ENCODE measurements around the gene RALBP1. TPM values are rescaled to one million over a fixed set of nuclear protein-coding genes. Genes with fewer than 3 reads are reported as not detected.

The RALBP1 gene
- polyA plus RNA-seq, 1 donor from 2014 or later, result 30.0 TPM

- Histone ChIP-seq H3K9ac (ENCODE audit: low read length) (no peak overlapping the region), H3K4me3 (ENCODE audit: low read length) (no peak overlapping the region), H3K27me3 (ENCODE audit: insufficient read depth, low read depth, low read length) (no peaks in the 10 kb centered on the region), H3K4me2 (ENCODE audit: low read length) (no peak overlapping the region), H2AFZ (ENCODE audit: low read depth, low read length) (no peak overlapping the region), H4K20me1 (ENCODE audit: insufficient read depth) (no peaks in the 10 kb centered on the region), H3F3A (ENCODE audit: insufficient read depth, low read length, poor library complexity, severe bottlenecking) (no peaks in the 10 kb centered on the region), H3K36me3 (ENCODE audit: insufficient read depth, low read length) (peaks cover 9% of the 10 kb centered on the region), H3K9me2 (ENCODE audit: insufficient read depth, low read length) (no peaks in the 10 kb centered on the region), H3K9me3 (ENCODE audit: low read length) (no peaks in the 10 kb centered on the region), H3K79me2 (replicated peaks; ENCODE audit: insufficient read depth, low read length) (no peaks in the 10 kb centered on the region), H3K27ac (ENCODE audit: low read length) (no peak overlapping the region)
- no peak for TF ChIP-seq TAF1 (IDR thresholded peaks at IDR 0.05; ENCODE audit: low read depth)
These were observed 103.0 kb downstream of the RALBP1 start for GRCh38 chr18:9578306-9578705.

DNA sequence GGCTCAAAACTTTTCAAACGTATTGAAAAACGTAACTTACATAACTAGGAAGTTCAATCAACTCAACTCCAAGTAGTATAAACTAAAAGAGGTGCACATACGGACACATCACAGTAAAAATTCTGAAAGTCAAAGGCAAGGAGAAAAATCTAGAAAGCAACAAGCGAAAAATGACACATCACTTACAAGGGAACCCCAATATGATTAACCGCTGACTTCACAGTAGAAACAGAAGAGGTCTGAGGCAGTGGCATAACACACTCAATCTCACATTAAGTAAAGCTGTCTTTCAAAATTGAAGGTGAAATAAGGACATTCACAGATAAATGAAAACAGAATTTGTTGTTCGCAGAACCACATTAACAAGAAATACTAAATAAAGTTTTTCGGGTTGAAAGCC lies 106.4 kb downstream of the RALBP1 start:
- H3K27ac ChIP-seq (ENCODE audit: low read length), result no peak overlapping the region
- no peaks in the 10 kb centered on the region for H3K79me2 ChIP-seq (replicated peaks; ENCODE audit: insufficient read depth, low read length)
- H3F3A ChIP-seq (ENCODE audit: insufficient read depth, low read length, poor library complexity, severe bottlenecking), result no peaks in the 10 kb centered on the region
- H4K20me1 ChIP-seq (ENCODE audit: insufficient read depth), result no peaks in the 10 kb centered on the region
- H3K4me2 ChIP-seq (ENCODE audit: low read length), result no peak overlapping the region
- TF ChIP-seq, protein P1, sequence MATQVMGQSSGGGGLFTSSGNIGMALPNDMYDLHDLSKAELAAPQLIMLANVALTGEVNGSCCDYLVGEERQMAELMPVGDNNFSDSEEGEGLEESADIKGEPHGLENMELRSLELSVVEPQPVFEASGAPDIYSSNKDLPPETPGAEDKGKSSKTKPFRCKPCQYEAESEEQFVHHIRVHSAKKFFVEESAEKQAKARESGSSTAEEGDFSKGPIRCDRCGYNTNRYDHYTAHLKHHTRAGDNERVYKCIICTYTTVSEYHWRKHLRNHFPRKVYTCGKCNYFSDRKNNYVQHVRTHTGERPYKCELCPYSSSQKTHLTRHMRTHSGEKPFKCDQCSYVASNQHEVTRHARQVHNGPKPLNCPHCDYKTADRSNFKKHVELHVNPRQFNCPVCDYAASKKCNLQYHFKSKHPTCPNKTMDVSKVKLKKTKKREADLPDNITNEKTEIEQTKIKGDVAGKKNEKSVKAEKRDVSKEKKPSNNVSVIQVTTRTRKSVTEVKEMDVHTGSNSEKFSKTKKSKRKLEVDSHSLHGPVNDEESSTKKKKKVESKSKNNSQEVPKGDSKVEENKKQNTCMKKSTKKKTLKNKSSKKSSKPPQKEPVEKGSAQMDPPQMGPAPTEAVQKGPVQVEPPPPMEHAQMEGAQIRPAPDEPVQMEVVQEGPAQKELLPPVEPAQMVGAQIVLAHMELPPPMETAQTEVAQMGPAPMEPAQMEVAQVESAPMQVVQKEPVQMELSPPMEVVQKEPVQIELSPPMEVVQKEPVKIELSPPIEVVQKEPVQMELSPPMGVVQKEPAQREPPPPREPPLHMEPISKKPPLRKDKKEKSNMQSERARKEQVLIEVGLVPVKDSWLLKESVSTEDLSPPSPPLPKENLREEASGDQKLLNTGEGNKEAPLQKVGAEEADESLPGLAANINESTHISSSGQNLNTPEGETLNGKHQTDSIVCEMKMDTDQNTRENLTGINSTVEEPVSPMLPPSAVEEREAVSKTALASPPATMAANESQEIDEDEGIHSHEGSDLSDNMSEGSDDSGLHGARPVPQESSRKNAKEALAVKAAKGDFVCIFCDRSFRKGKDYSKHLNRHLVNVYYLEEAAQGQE (IDR thresholded peaks at IDR 0.05; ENCODE audit: borderline replicate concordance), result no peak
- TF ChIP-seq RAD21 (conservative IDR thresholded peaks at IDR 0.05) (no peak), EP300 (conservative IDR thresholded peaks at IDR 0.05; ENCODE audit: poor library complexity, severe bottlenecking) (no peak), CTCF (IDR thresholded peaks at IDR 0.05; ENCODE audit: poor library complexity, severe bottlenecking) (no peak), EZH2 (IDR thresholded peaks at IDR 0.05; ENCODE audit: borderline replicate concordance, insufficient read depth, low read length, poor library complexity, severe bottlenecking) (no peak), MXI1 (conservative IDR thresholded peaks at IDR 0.05; ENCODE audit: poor library complexity, severe bottlenecking) (no peak)
- H3K27me3 ChIP-seq (ENCODE audit: insufficient read depth, low read depth, low read length), result no peaks in the 10 kb centered on the region
- peaks cover 10% of the 10 kb centered on the region for H3K36me3 ChIP-seq (ENCODE audit: insufficient read depth, low read length)
- no peak overlapping the region for H2AFZ ChIP-seq (ENCODE audit: low read depth, low read length)
- no peaks in the 10 kb centered on the region for H3K9me3 ChIP-seq (ENCODE audit: low read length)
- H3K9ac ChIP-seq (ENCODE audit: low read length), result no peak overlapping the region
- H3K9me2 ChIP-seq (ENCODE audit: insufficient read depth, low read length), result no peaks in the 10 kb centered on the region
- no peak overlapping the region for H3K4me3 ChIP-seq (ENCODE audit: low read length)

DNA sequence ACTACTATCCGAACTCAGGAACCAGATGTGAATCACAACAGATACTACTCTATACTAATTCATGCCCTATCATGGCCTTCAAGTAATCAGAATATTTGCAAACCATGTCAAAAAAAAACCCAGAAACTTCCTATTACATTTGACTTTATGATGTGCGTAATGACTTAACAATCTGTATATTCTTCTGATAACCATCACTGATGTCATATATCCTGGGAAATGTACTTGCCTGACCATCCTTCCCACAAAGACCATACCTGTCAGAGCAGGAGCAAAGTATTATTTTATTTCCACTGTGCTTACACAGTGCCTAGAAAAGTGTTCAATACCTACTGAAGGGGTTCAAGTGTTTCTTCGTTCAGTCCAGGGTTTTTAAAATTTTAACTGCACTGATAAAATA lies 111.5 kb downstream of the RALBP1 start:
- Histone ChIP-seq H3K4me2 (ENCODE audit: low read length) (no peak overlapping the region), H3F3A (ENCODE audit: insufficient read depth, low read length, poor library complexity, severe bottlenecking) (no peaks in the 10 kb centered on the region), H3K4me3 (ENCODE audit: low read length) (no peak overlapping the region), H3K27me3 (ENCODE audit: insufficient read depth, low read depth, low read length) (no peaks in the 10 kb centered on the region), H2AFZ (ENCODE audit: low read depth, low read length) (no peak overlapping the region), H3K9me2 (ENCODE audit: insufficient read depth, low read length) (no peaks in the 10 kb centered on the region), H3K27ac (ENCODE audit: low read length) (no peak overlapping the region), H4K20me1 (ENCODE audit: insufficient read depth) (no peaks in the 10 kb centered on the region), H3K9ac (ENCODE audit: low read length) (no peak overlapping the region), H3K9me3 (ENCODE audit: low read length) (no peaks in the 10 kb centered on the region), H3K36me3 (ENCODE audit: insufficient read depth, low read length) (peaks cover 5% of the 10 kb centered on the region), H3K79me2 (replicated peaks; ENCODE audit: insufficient read depth, low read length) (no peaks in the 10 kb centered on the region)
- TF ChIP-seq CTCF (IDR thresholded peaks at IDR 0.05; ENCODE audit: poor library complexity, severe bottlenecking), result no peak
- TF ChIP-seq TAF1 (IDR thresholded peaks at IDR 0.05; ENCODE audit: low read depth), result no peak
- TF ChIP-seq POLR2AphosphoS5 (IDR thresholded peaks at IDR 0.05), result no peak
- TF ChIP-seq EZH2 (IDR thresholded peaks at IDR 0.05; ENCODE audit: borderline replicate concordance, insufficient read depth, low read length, poor library complexity, severe bottlenecking), result no peak
